GM18870 (cell line): Measurements from ENCODE around the gene NREP.
A peak's percentile ranks its signal among the peaks of the same experiment; 100 is the strongest.

ENCODE experiments used
- ATAC-seq: cut with Tn5 transposase; IDR thresholded peaks from one replicate; pipeline ENCODE4 v1.9.1; 2021; ENCODE audit warnings: moderate library complexity; ENCODE audit not compliant: unreplicated experiment

NREP gene

GRCh38 chr5:111756581-111757354 lies at the start of gene NREP:
Gene NREP, minus strand, starts transcription at chr5:111757194. Its CDS starts 1,422 bp downstream, at chr5:111755772.
- ATAC-seq = peak; percentile 14

GRCh38 chr5:111806753-111807152 lies 49.8 kb upstream of the NREP start:
- ATAC-seq = no peak

GRCh38 chr5:111806156-111806555 lies 49.2 kb upstream of the NREP start:
- ATAC-seq = no peak

- ATAC-seq = no peak
These were observed 48.1 kb upstream of the NREP start for GRCh38 chr5:111805071-111805470.

GRCh38 chr5:111800351-111800750 lies 43.4 kb upstream of the NREP start:
- no peak for ATAC-seq

- ATAC-seq = no peak
These were observed 38.1 kb upstream of the NREP start for GRCh38 chr5:111795142-111795541.

GRCh38 chr5:111792471-111793058 lies 35.6 kb upstream of the NREP start:
- ATAC-seq = no peak

GRCh38 chr5:111790295-111790694 lies 33.3 kb upstream of the NREP start:
- no peak for ATAC-seq

GRCh38 chr5:111787006-111787405 lies 30.0 kb upstream of the NREP start:
- ATAC-seq = no peak

GRCh38 chr5:111784491-111785181 lies 27.6 kb upstream of the NREP start:
- no peak for ATAC-seq

- no peak for ATAC-seq
These were observed 26.5 kb upstream of the NREP start for GRCh38 chr5:111783537-111783936.

- ATAC-seq = no peak
These were observed 25.2 kb upstream of the NREP start for GRCh38 chr5:111782216-111782615.

- ATAC-seq = no peak
These were observed 24.2 kb upstream of the NREP start for GRCh38 chr5:111781200-111781599.

GRCh38 chr5:111779922-111780292 lies 22.9 kb upstream of the NREP start:
- ATAC-seq = no peak

- ATAC-seq = no peak
These were observed 22.4 kb upstream of the NREP start for GRCh38 chr5:111779260-111779921.

- ATAC-seq = no peak
These were observed 20.2 kb upstream of the NREP start for GRCh38 chr5:111776913-111777781.

GRCh38 chr5:111775224-111775623 lies 18.2 kb upstream of the NREP start:
- no peak for ATAC-seq

GRCh38 chr5:111774525-111774924 lies 17.5 kb upstream of the NREP start:
- peak; percentile 43 for ATAC-seq

GRCh38 chr5:111772456-111773122 lies 15.6 kb upstream of the NREP start:
- ATAC-seq = no peak

GRCh38 chr5:111769541-111769940 lies 12.5 kb upstream of the NREP start:
- ATAC-seq = no peak
